ENCODE measurements around the gene TNFRSF17. TPM values are rescaled to one million over a fixed set of nuclear protein-coding genes. Genes with fewer than 3 reads are reported as not detected.
A peak's percentile ranks its signal among the peaks of the same experiment; 100 is the strongest.

Gene TNFRSF17
- total and polyA plus RNA-seq, 2 of the 13 experiments (the other 11 are each of a cell fraction or from before 2014, with no cell fraction given): not detected

- TF ChIP-seq RAD21 (CRISPR knock-in tag; IDR thresholded peaks at IDR 0.05) (peak; percentile 52), TFDP1 (CRISPR knock-in tag; IDR thresholded peaks at IDR 0.05; ENCODE audit: borderline replicate concordance) (peak; percentile 37; the same call in 1 of the 2 replicates), JARID2 (CRISPR knock-in tag; IDR thresholded peaks at IDR 0.05; ENCODE audit: insufficient replicate concordance) (peak; percentile 53), ZBTB39 (CRISPR knock-in tag; IDR thresholded peaks at IDR 0.05) (peak; percentile 96), PRDM10 (CRISPR knock-in tag; IDR thresholded peaks at IDR 0.05; ENCODE audit: low read depth) (peak; percentile 87; the same call in 1 of the 2 replicates), MLLT10 (CRISPR knock-in tag; IDR thresholded peaks at IDR 0.05) (no peak), PHF5A (CRISPR knock-in tag; IDR thresholded peaks at IDR 0.05; ENCODE audit: low read depth, unreplicated experiment) (peak; percentile 19), ISX (CRISPR knock-in tag; conservative IDR thresholded peaks at IDR 0.05) (peak; percentile 82; the same call in 1 of the 2 replicates), NR2F6 (IDR thresholded peaks at IDR 0.05) (peak; percentile 61; the same call in 1 of the 2 replicates), NR2F6 (CRISPR knock-in tag; IDR thresholded peaks at IDR 0.05) (no peak; the same call in none of the 2 replicates), CENPBD1 (CRISPR knock-in tag; IDR thresholded peaks at IDR 0.05; ENCODE audit: borderline replicate concordance, low read depth) (0 out of 2 replicates have a peak, but pooled peaks have one; percentile 30), MEIS1 (CRISPR knock-in tag; IDR thresholded peaks at IDR 0.05; ENCODE audit: borderline replicate concordance) (peak; percentile 93), MTF1 (CRISPR knock-in tag; IDR thresholded peaks at IDR 0.05) (no peak), ZNF383 (CRISPR knock-in tag; IDR thresholded peaks at IDR 0.05; ENCODE audit: borderline replicate concordance) (no peak; the same call in 1 of the 2 replicates), DDIT3 (CRISPR knock-in tag; IDR thresholded peaks at IDR 0.05) (no peak), ATM (IDR thresholded peaks at IDR 0.05; ENCODE audit: borderline replicate concordance) (no peak), SNAI1 (CRISPR knock-in tag; IDR thresholded peaks at IDR 0.05; ENCODE audit: borderline replicate concordance) (peak; percentile 92), ZNF773 (CRISPR knock-in tag; IDR thresholded peaks at IDR 0.05; ENCODE audit: borderline replicate concordance) (peak; percentile 81; the same call in 1 of the 2 replicates), ZNF496 (CRISPR knock-in tag; IDR thresholded peaks at IDR 0.05; ENCODE audit: insufficient replicate concordance) (no peak)
Measured at GRCh38 chr16:11915644-11916523, 49.1 kb upstream of the TNFRSF17 start, which contains the start of gene GSPT1 (continued).

Measured in HepG2 (cell line).